HG03025 (cell line): Measurements from ENCODE around the gene ANO6.
"Not testable (repeated sequence)": the region's sequence is repeated elsewhere in the genome, so short reads cannot be mapped to it uniquely, and the experiment has no call there.

Experiments
- ATAC-seq: cut with Tn5 transposase; IDR thresholded peaks from one replicate; pipeline ENCODE4 v1.9.1; 2021; ENCODE audit warnings: mild to moderate bottlenecking, moderate library complexity; ENCODE audit not compliant: unreplicated experiment, low FRiP score

Gene ANO6

GRCh38 chr12:45215419-45216229, at the start of gene ANO6:
Gene ANO6, plus strand, starts transcription at chr12:45216095. Its CDS starts 227 bp downstream, at chr12:45216322.
- ATAC-seq: peak; percentile 77

GRCh38 chr12:45168976-45169375, 46.9 kb upstream of the ANO6 start:
- ATAC-seq: no peak

GRCh38 chr12:45170456-45171042, 45.3 kb upstream of the ANO6 start:
- peak; percentile 64 for ATAC-seq

- ATAC-seq: not testable (repeated sequence)
Measured at GRCh38 chr12:45173293-45173692, 42.6 kb upstream of the ANO6 start.

GRCh38 chr12:45174595-45174994, 41.3 kb upstream of the ANO6 start:
- ATAC-seq: no peak

GRCh38 chr12:45178771-45179170, 37.1 kb upstream of the ANO6 start:
- no peak for ATAC-seq

GRCh38 chr12:45182511-45182910, 33.4 kb upstream of the ANO6 start:
- ATAC-seq: no peak

GRCh38 chr12:45183246-45183645, 32.6 kb upstream of the ANO6 start:
- no peak for ATAC-seq

GRCh38 chr12:45184147-45184963, 31.5 kb upstream of the ANO6 start:
- ATAC-seq: no peak

- ATAC-seq: no peak
Measured at GRCh38 chr12:45186762-45187161, 29.1 kb upstream of the ANO6 start.

GRCh38 chr12:45189766-45190403, 26.0 kb upstream of the ANO6 start:
- no peak for ATAC-seq

- no peak for ATAC-seq
Measured at GRCh38 chr12:45191239-45191638, 24.7 kb upstream of the ANO6 start.

GRCh38 chr12:45192707-45193106, 23.2 kb upstream of the ANO6 start:
- ATAC-seq: no peak

GRCh38 chr12:45200491-45201043, 15.3 kb upstream of the ANO6 start:
- no peak for ATAC-seq

GRCh38 chr12:45203767-45204166, 12.1 kb upstream of the ANO6 start:
- no peak for ATAC-seq

- no peak for ATAC-seq
Measured at GRCh38 chr12:45204757-45205156, 11.1 kb upstream of the ANO6 start.

- no peak for ATAC-seq
Measured at GRCh38 chr12:45205165-45205825, 10.6 kb upstream of the ANO6 start.

GRCh38 chr12:45208604-45209487, 7.0 kb upstream of the ANO6 start:
- ATAC-seq: no peak

GRCh38 chr12:45209784-45210183, 6.1 kb upstream of the ANO6 start:
- ATAC-seq: no peak
